Measurements from ENCODE around the gene PSME3IP1. TPM values are rescaled to one million over a fixed set of nuclear protein-coding genes. Genes with fewer than 3 reads are reported as not detected.

PSME3IP1 gene
- total and polyA plus RNA-seq, 9 of the 15 experiments (the other 6 are each of a cell fraction or from before 2014, with no cell fraction given) = 63.8 to 187 (median 142) TPM

DNA sequence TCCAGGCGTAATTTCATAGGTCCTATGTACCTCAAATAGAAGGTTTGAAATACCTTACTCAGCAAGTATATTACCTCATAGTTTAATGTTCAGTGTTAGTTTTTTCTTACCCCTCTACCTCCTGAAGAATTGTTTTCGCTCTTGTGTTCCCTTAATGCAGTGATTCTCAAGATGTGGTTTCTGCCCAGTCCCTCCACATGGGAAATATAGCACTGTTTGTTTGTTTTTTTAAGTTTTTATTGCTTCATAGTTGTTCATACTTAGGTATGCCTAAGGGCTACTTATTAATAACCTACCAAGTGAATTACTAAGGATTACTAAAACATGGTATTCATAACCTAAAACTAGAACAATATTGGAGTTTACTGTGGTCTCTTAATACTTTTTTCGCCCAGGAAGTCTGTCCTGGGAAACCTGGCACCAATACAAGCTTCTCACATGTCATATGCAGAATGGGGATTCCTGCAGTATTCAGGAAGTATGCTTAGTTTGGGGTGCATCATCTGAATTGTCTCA is 5.3 kb upstream of the PSME3IP1 start (continued):
- TF ChIP-seq, protein P1, sequence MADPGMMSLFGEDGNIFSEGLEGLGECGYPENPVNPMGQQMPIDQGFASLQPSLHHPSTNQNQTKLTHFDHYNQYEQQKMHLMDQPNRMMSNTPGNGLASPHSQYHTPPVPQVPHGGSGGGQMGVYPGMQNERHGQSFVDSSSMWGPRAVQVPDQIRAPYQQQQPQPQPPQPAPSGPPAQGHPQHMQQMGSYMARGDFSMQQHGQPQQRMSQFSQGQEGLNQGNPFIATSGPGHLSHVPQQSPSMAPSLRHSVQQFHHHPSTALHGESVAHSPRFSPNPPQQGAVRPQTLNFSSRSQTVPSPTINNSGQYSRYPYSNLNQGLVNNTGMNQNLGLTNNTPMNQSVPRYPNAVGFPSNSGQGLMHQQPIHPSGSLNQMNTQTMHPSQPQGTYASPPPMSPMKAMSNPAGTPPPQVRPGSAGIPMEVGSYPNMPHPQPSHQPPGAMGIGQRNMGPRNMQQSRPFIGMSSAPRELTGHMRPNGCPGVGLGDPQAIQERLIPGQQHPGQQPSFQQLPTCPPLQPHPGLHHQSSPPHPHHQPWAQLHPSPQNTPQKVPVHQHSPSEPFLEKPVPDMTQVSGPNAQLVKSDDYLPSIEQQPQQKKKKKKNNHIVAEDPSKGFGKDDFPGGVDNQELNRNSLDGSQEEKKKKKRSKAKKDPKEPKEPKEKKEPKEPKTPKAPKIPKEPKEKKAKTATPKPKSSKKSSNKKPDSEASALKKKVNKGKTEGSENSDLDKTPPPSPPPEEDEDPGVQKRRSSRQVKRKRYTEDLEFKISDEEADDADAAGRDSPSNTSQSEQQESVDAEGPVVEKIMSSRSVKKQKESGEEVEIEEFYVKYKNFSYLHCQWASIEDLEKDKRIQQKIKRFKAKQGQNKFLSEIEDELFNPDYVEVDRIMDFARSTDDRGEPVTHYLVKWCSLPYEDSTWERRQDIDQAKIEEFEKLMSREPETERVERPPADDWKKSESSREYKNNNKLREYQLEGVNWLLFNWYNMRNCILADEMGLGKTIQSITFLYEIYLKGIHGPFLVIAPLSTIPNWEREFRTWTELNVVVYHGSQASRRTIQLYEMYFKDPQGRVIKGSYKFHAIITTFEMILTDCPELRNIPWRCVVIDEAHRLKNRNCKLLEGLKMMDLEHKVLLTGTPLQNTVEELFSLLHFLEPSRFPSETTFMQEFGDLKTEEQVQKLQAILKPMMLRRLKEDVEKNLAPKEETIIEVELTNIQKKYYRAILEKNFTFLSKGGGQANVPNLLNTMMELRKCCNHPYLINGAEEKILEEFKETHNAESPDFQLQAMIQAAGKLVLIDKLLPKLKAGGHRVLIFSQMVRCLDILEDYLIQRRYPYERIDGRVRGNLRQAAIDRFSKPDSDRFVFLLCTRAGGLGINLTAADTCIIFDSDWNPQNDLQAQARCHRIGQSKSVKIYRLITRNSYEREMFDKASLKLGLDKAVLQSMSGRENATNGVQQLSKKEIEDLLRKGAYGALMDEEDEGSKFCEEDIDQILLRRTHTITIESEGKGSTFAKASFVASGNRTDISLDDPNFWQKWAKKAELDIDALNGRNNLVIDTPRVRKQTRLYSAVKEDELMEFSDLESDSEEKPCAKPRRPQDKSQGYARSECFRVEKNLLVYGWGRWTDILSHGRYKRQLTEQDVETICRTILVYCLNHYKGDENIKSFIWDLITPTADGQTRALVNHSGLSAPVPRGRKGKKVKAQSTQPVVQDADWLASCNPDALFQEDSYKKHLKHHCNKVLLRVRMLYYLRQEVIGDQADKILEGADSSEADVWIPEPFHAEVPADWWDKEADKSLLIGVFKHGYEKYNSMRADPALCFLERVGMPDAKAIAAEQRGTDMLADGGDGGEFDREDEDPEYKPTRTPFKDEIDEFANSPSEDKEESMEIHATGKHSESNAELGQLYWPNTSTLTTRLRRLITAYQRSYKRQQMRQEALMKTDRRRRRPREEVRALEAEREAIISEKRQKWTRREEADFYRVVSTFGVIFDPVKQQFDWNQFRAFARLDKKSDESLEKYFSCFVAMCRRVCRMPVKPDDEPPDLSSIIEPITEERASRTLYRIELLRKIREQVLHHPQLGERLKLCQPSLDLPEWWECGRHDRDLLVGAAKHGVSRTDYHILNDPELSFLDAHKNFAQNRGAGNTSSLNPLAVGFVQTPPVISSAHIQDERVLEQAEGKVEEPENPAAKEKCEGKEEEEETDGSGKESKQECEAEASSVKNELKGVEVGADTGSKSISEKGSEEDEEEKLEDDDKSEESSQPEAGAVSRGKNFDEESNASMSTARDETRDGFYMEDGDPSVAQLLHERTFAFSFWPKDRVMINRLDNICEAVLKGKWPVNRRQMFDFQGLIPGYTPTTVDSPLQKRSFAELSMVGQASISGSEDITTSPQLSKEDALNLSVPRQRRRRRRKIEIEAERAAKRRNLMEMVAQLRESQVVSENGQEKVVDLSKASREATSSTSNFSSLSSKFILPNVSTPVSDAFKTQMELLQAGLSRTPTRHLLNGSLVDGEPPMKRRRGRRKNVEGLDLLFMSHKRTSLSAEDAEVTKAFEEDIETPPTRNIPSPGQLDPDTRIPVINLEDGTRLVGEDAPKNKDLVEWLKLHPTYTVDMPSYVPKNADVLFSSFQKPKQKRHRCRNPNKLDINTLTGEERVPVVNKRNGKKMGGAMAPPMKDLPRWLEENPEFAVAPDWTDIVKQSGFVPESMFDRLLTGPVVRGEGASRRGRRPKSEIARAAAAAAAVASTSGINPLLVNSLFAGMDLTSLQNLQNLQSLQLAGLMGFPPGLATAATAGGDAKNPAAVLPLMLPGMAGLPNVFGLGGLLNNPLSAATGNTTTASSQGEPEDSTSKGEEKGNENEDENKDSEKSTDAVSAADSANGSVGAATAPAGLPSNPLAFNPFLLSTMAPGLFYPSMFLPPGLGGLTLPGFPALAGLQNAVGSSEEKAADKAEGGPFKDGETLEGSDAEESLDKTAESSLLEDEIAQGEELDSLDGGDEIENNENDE (IDR thresholded peaks at IDR 0.05; ENCODE audit: low read depth, low read length) = no peak
- peak; percentile 74 for TF ChIP-seq MAFK (IDR thresholded peaks at IDR 0.05; ENCODE audit: low read length)

Data from K562 (cell line).